ENCODE data around the gene WDR7.

DNA sequence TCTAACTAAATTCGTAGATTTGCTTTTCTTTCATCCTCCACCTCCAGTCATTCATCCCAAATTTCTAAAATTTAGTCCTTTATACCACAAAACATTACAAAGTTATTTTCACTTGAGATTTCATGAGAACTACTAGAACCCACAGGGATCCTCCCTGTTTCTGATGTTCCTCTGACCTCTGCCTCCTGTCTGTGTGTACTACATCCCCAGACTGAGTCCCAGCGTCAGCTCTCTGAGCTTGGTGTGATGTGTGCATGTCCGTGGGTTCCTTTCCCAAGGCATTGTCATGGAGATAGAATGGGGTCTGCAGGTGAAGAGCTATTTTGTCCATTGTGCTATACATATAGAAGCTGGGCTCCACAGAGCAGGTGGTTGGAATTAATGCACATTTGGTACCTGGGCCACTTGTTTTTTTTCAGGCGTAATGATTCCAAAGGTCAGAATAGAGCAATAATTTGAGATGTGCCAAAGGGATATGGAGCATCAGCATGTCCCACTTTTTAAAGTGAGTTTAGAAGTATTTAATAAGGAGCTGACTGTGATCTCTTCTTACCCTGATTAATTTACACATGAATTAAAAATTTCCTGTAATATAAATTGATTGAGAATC lies 344.5 kb downstream of the WDR7 start:
- TF ChIP-seq ZNF507 (tag; conservative IDR thresholded peaks at IDR 0.05) (no peak), KLF1 (tag; IDR thresholded peaks at IDR 0.05) (no peak), YY1 (IDR thresholded peaks at IDR 0.05; ENCODE audit: borderline replicate concordance in 1 of 3, control insufficient read depth in 1 of 3, extremely low read depth in 1 of 3, insufficient read depth in 3 of 3, insufficient read length in 1 of 3, insufficient replicate concordance in 2 of 3, low read depth in 1 of 3, low read length in 2 of 3) (no peak), SAP30 (IDR thresholded peaks at IDR 0.05; ENCODE audit: borderline replicate concordance, insufficient read depth, low read depth, low read length, poor library complexity, severe bottlenecking) (no peak), CTCF (IDR thresholded peaks at IDR 0.05 in 2 of 3, conservative IDR thresholded peaks at IDR 0.05 in 1 of 3; ENCODE audit: insufficient read depth in 2 of 3, low read depth in 1 of 3, low read length in 3 of 3) (no peak; a peak in 1 of 6 replicates), EP300 (IDR thresholded peaks at IDR 0.05; ENCODE audit: low read length) (no peak), IRF2 (CRISPR knock-in tag; IDR thresholded peaks at IDR 0.05) (no peak), MAZ (CRISPR knock-in tag; conservative IDR thresholded peaks at IDR 0.05 in 1 of 2, IDR thresholded peaks at IDR 0.05 in 1 of 2) (no peak), SPI1 (IDR thresholded peaks at IDR 0.05; ENCODE audit: borderline replicate concordance, low read depth, low read length) (no peak)
- TF ChIP-seq, protein P1, sequence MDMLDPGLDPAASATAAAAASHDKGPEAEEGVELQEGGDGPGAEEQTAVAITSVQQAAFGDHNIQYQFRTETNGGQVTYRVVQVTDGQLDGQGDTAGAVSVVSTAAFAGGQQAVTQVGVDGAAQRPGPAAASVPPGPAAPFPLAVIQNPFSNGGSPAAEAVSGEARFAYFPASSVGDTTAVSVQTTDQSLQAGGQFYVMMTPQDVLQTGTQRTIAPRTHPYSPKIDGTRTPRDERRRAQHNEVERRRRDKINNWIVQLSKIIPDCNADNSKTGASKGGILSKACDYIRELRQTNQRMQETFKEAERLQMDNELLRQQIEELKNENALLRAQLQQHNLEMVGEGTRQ (CRISPR knock-in tag; IDR thresholded peaks at IDR 0.05) = no peak
- TF ChIP-seq, protein P2, sequence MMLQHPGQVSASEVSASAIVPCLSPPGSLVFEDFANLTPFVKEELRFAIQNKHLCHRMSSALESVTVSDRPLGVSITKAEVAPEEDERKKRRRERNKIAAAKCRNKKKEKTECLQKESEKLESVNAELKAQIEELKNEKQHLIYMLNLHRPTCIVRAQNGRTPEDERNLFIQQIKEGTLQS (IDR thresholded peaks at IDR 0.05) = no peak
- TF ChIP-seq, protein P2 (CRISPR knock-in tag; conservative IDR thresholded peaks at IDR 0.05) = no peak

All from K562 (cell line).